GM08714 (cell line): Measurements from ENCODE around the gene KCNIP4.

ENCODE experiments used
- H3K4me3 ChIP-seq: fragments of 200-500 bp; sonication (Bioruptor generic); 2 replicates; pipeline ENCODE4 v1.5.1; 2014; ENCODE audit warnings: mild to moderate bottlenecking, low read length, inconsistent platforms
- ZNF274 ChIP-seq: IDR thresholded peaks from 2 replicates; pipeline ENCODE4 v1.6.1; 2012; ENCODE audit warnings: mild to moderate bottlenecking, low read depth, low read length

KCNIP4 gene

GRCh38 chr4:21092531-21092930, 856.0 kb downstream of the KCNIP4 start:
- no peak for TF ChIP-seq ZNF274
- no peak overlapping the region for H3K4me3 ChIP-seq

- H3K4me3 ChIP-seq, result no peak overlapping the region
- TF ChIP-seq ZNF274, result no peak
Measured at GRCh38 chr4:21090094-21090666, 858.4 kb downstream of the KCNIP4 start.

- no peak overlapping the region for H3K4me3 ChIP-seq
- no peak for TF ChIP-seq ZNF274
Measured at GRCh38 chr4:21083413-21083812, 865.2 kb downstream of the KCNIP4 start.

GRCh38 chr4:21077967-21078366, 870.6 kb downstream of the KCNIP4 start:
- TF ChIP-seq ZNF274, result no peak
- no peak overlapping the region for H3K4me3 ChIP-seq

GRCh38 chr4:21067351-21067750, 881.2 kb downstream of the KCNIP4 start:
- TF ChIP-seq ZNF274, result no peak
- no peak overlapping the region for H3K4me3 ChIP-seq

GRCh38 chr4:21061902-21062301, 886.7 kb downstream of the KCNIP4 start:
- TF ChIP-seq ZNF274, result no peak
- no peak overlapping the region for H3K4me3 ChIP-seq

GRCh38 chr4:21046141-21046540, 902.4 kb downstream of the KCNIP4 start:
- no peak overlapping the region for H3K4me3 ChIP-seq
- TF ChIP-seq ZNF274, result no peak

- TF ChIP-seq ZNF274, result no peak
- no peak overlapping the region for H3K4me3 ChIP-seq
Measured at GRCh38 chr4:21045119-21045518, 903.5 kb downstream of the KCNIP4 start.

GRCh38 chr4:21041708-21042107, 906.9 kb downstream of the KCNIP4 start:
- no peak for TF ChIP-seq ZNF274
- H3K4me3 ChIP-seq, result no peak overlapping the region

GRCh38 chr4:21034728-21035127, 913.8 kb downstream of the KCNIP4 start:
- no peak overlapping the region for H3K4me3 ChIP-seq
- no peak for TF ChIP-seq ZNF274

- TF ChIP-seq ZNF274, result no peak
- no peak overlapping the region for H3K4me3 ChIP-seq
Measured at GRCh38 chr4:21032089-21032645, 916.4 kb downstream of the KCNIP4 start.

GRCh38 chr4:21018817-21019216, 929.8 kb downstream of the KCNIP4 start:
- no peak overlapping the region for H3K4me3 ChIP-seq
- TF ChIP-seq ZNF274, result no peak

- H3K4me3 ChIP-seq, result no peak overlapping the region
- no peak for TF ChIP-seq ZNF274
Measured at GRCh38 chr4:21013501-21013900, 935.1 kb downstream of the KCNIP4 start.

- no peak for TF ChIP-seq ZNF274
- no peak overlapping the region for H3K4me3 ChIP-seq
Measured at GRCh38 chr4:21012851-21013331, 935.7 kb downstream of the KCNIP4 start.

- no peak for TF ChIP-seq ZNF274
- H3K4me3 ChIP-seq, result no peak overlapping the region
Measured at GRCh38 chr4:21011106-21011505, 937.5 kb downstream of the KCNIP4 start.

- H3K4me3 ChIP-seq, result no peak overlapping the region
- TF ChIP-seq ZNF274, result no peak
Measured at GRCh38 chr4:21009956-21010355, 938.6 kb downstream of the KCNIP4 start.
